PC-9 (cell line): ENCODE results near the gene MGST1. TPM values are rescaled to one million over a fixed set of nuclear protein-coding genes. Genes with fewer than 3 reads are reported as not detected.

Experiments
- BruUV-seq: library from RNA; stranded (reverse); fragments of 400-500 nt; replicated peaks from 2 replicates; lab custom pipeline; 2021; lab: Mats Ljungman, UMichigan
- CTCF ChIA-PET: fragments of 300-600 bp; sonication (Branson Sonifier 250); formaldehyde crosslinking; loops from one replicate; lab custom pipeline; 2022; ENCODE audit warnings: antibody characterized with exemption; lab: Charles Lee
- POLR2A ChIA-PET: fragments of 300-600 bp; sonication (Branson Sonifier 250); formaldehyde crosslinking; loops from one replicate; lab custom pipeline; 2022; ENCODE audit warnings: antibody characterized with exemption; ENCODE audit not compliant: unreplicated experiment; lab: Charles Lee
- DNase-seq, 2 experiments: peaks; one replicate each; pipeline versions ENCODE4 v3.0.0 to v3.0.0-alpha.2; 2015 to 2022; ENCODE audit warnings: mixed read lengths in 1 of 2
- H2AFZ ChIP-seq: fragments of 200-600 bp; sonication (generic); 2 replicates; pipeline ENCODE4 v1.8.1; 2017; ENCODE audit warnings: antibody characterized with exemption
- H3F3A ChIP-seq: fragments of 200-600 bp; sonication (generic); 2 replicates; pipeline ENCODE4 v1.8.1; 2017; ENCODE audit warnings: antibody characterized with exemption, mild to moderate bottlenecking, low read depth; ENCODE audit not compliant: insufficient read depth
- H3K27ac ChIP-seq: fragments of 200-600 bp; sonication (generic); 2 replicates; pipeline ENCODE4 v1.6.1; 2016; ENCODE audit warnings: mixed run types
- H3K27me3 ChIP-seq: fragments of 200-600 bp; sonication (generic); 2 replicates; pipeline ENCODE4 v1.6.1; 2016; ENCODE audit warnings: low read depth, mixed run types; ENCODE audit not compliant: insufficient read depth
- H3K36me3 ChIP-seq: fragments of 200-600 bp; sonication (generic); 2 replicates; pipeline ENCODE4 v1.6.1; 2016; ENCODE audit warnings: low read depth, mixed run types
- H3K4me1 ChIP-seq: fragments of 200-600 bp; sonication (generic); replicated peaks from 2 replicates; pipeline ENCODE4 v1.6.1; 2016; ENCODE audit warnings: mixed run types; ENCODE audit not compliant: insufficient read depth
- H3K4me2 ChIP-seq: fragments of 200-600 bp; sonication (generic); 2 replicates; pipeline ENCODE4 v1.6.1; 2017; ENCODE audit warnings: mixed run types
- H3K4me3 ChIP-seq: fragments of 200-600 bp; sonication (generic); 2 replicates; pipeline ENCODE4 v1.6.1; 2016; ENCODE audit warnings: mixed run types
- H3K79me2 ChIP-seq: fragments of 200-600 bp; sonication (generic); 2 replicates; pipeline ENCODE4 v1.6.1; 2017; ENCODE audit warnings: low read depth, mixed run types
- H3K9me2 ChIP-seq: fragments of 200-600 bp; sonication (generic); 2 replicates; pipeline ENCODE4 v1.8.1; 2017; ENCODE audit warnings: mild to moderate bottlenecking; ENCODE audit not compliant: insufficient read depth
- H3K9me3 ChIP-seq: fragments of 200-600 bp; sonication (generic); 2 replicates; pipeline ENCODE4 v1.8.1; 2016; ENCODE audit warnings: low read depth; ENCODE audit not compliant: insufficient read depth
- H4K20me1 ChIP-seq: fragments of 200-600 bp; sonication (generic); 2 replicates; pipeline ENCODE4 v1.8.1; 2017; ENCODE audit not compliant: insufficient read depth
- CTCF ChIP-seq: fragments of 200-600 bp; sonication (generic); conservative IDR thresholded peaks from 2 replicates; pipeline ENCODE4 v1.6.1; 2017; ENCODE audit warnings: mixed run types, antibody characterized with exemption, mild to moderate bottlenecking, moderate library complexity
- EZH2 ChIP-seq: fragments of 200-600 bp; sonication (generic); IDR thresholded peaks from 2 replicates; pipeline ENCODE4 v1.8.0; 2017; ENCODE audit warnings: antibody characterized with exemption, low read depth
- intact Hi-C: fragments of 100-400 bp; cut with micrococcal nuclease; formaldehyde crosslinking; loops from one replicate; pipeline ENCODE4 v1.10.0; 2022; ENCODE audit not compliant: unreplicated experiment
- total RNA-seq: library from RNA; stranded (reverse); gene quantifications from 2 replicates; pipeline ENCODE4 v1.2.3, GENCODE V29; 2021

Gene MGST1
- total RNA-seq, 1 experiment from 2014 or later = 766 TPM

- H3K36me3 ChIP-seq = no peaks in the 10 kb centered on the region
- H3F3A ChIP-seq = peaks cover 15% of the 10 kb centered on the region
- H2AFZ ChIP-seq = no peak overlapping the region
- no peaks in the 10 kb centered on the region for H3K79me2 ChIP-seq
- no peak overlapping the region for H3K4me2 ChIP-seq
- intact Hi-C loops = no loop called here
- peaks cover 19% of the 10 kb centered on the region; the same call in 1 of the 2 replicates for H3K9me3 ChIP-seq
- peaks cover 36% of the 10 kb centered on the region for H3K4me1 ChIP-seq
- no peak overlapping the region for H3K4me3 ChIP-seq
- no TSS peak for BruUV-seq
- ChIA-PET POLR2A (no interaction called here), CTCF (no interaction called here)
- TF ChIP-seq EZH2 (no peak), CTCF (no peak)
- no peaks in the 10 kb centered on the region for H4K20me1 ChIP-seq
- H3K27ac ChIP-seq = no peak overlapping the region
- H3K9me2 ChIP-seq = no peaks in the 10 kb centered on the region
- H3K27me3 ChIP-seq = no peaks in the 10 kb centered on the region
- DNase-seq = no peak
These were observed 16.9 kb upstream of the MGST1 start for GRCh38 chr12:16330560-16330959.

GRCh38 chr12:16331998-16332397 lies 15.4 kb upstream of the MGST1 start:
- H3K4me1 ChIP-seq = peaks cover 36% of the 10 kb centered on the region
- no peak overlapping the region for H2AFZ ChIP-seq
- no TSS peak for BruUV-seq
- CTCF ChIA-PET = no interaction called here
- peaks cover 6% of the 10 kb centered on the region; the same call in 1 of the 2 replicates for H3K9me2 ChIP-seq
- H4K20me1 ChIP-seq = no peaks in the 10 kb centered on the region
- POLR2A ChIA-PET = interaction anchor here (0.6 kb wide), 1 partner anchor 1679 kb away, joined by 4 read pairs; no protein-coding TSS in a partner anchor
- peaks cover 19% of the 10 kb centered on the region; the same call in 1 of the 2 replicates for H3K9me3 ChIP-seq
- H3K79me2 ChIP-seq = no peaks in the 10 kb centered on the region
- no peak overlapping the region for H3K4me3 ChIP-seq
- peak; percentile 37 to 87 for DNase-seq
- no peaks in the 10 kb centered on the region for H3K36me3 ChIP-seq
- peaks cover 15% of the 10 kb centered on the region for H3F3A ChIP-seq
- no peak for TF ChIP-seq CTCF
- no peak for TF ChIP-seq EZH2
- no peaks in the 10 kb centered on the region for H3K27me3 ChIP-seq
- intact Hi-C loops = loop anchor here (1.0 kb wide), 2 partner anchors 9 to 15 kb away; partner anchors contain the start of gene MGST1
- peak overlapping the region; percentile 50 for H3K4me2 ChIP-seq
- H3K27ac ChIP-seq = no peak overlapping the region

- peaks cover 21% of the 10 kb centered on the region for H3K4me1 ChIP-seq
- no peaks in the 10 kb centered on the region for H3K27me3 ChIP-seq
- H4K20me1 ChIP-seq = no peaks in the 10 kb centered on the region
- peaks cover 10% of the 10 kb centered on the region; the same call in 1 of the 2 replicates for H3K9me3 ChIP-seq
- TF ChIP-seq EZH2 (no peak), CTCF (no peak)
- H3K36me3 ChIP-seq = no peaks in the 10 kb centered on the region
- no peak overlapping the region for H3K27ac ChIP-seq
- ChIA-PET POLR2A (no interaction called here), CTCF (no interaction called here)
- intact Hi-C loops = no loop called here
- no peak overlapping the region for H3K4me3 ChIP-seq
- BruUV-seq = no TSS peak
- H3F3A ChIP-seq = peaks cover 10% of the 10 kb centered on the region
- H3K79me2 ChIP-seq = no peaks in the 10 kb centered on the region
- DNase-seq = no peak
- H3K9me2 ChIP-seq = peaks cover 6% of the 10 kb centered on the region; the same call in 1 of the 2 replicates
- no peak overlapping the region for H3K4me2 ChIP-seq
- no peak overlapping the region for H2AFZ ChIP-seq
These were observed 11.6 kb upstream of the MGST1 start for GRCh38 chr12:16335838-16336237.
